HAP-1 (cell line): Measurements from ENCODE around the gene TBATA.

Source experiments
- DNase-seq, 2 experiments: peaks; one replicate each; pipeline ENCODE4 v3.0.0-alpha.2; 2016 to 2020; ENCODE audit warnings: low spot score in 2 of 2
- H3K27me3 ChIP-seq: fragments of 250-450 bp; sonication (Bioruptor Pico); 2 replicates; pipeline ENCODE4 v1.5.1; 2020; ENCODE audit warnings: low read depth, mild to moderate bottlenecking, moderate library complexity
- H3K36me3 ChIP-seq: fragments of 250-450 bp; sonication (Bioruptor Pico); replicated peaks from 2 replicates; pipeline ENCODE4 v1.5.1; 2020; ENCODE audit warnings: mild to moderate bottlenecking
- H3K4me1 ChIP-seq: fragments of 250-450 bp; sonication (Bioruptor Pico); 2 replicates; pipeline ENCODE4 v1.5.1; 2020; ENCODE audit warnings: mild to moderate bottlenecking
- H3K4me3 ChIP-seq: fragments of 250-450 bp; sonication (Bioruptor Pico); 2 replicates; pipeline ENCODE4 v1.5.1; 2020; ENCODE audit warnings: mild to moderate bottlenecking, moderate library complexity
- H3K9me3 ChIP-seq: fragments of 250-450 bp; sonication (Bioruptor Pico); 2 replicates; pipeline ENCODE4 v1.5.1; 2020; ENCODE audit warnings: mild to moderate bottlenecking, moderate library complexity
- in situ Hi-C: fragments of 300-500 bp; cut with MboI; formaldehyde crosslinking; loops from 3 replicates; pipeline ENCODE4 v1.14.3; 2020; ENCODE audit warnings: low sequenced_read_pairs, inconsistent platforms, mixed read lengths

The TBATA gene

GRCh38 chr10:70757856-70758255, 27.3 kb downstream of the TBATA start:
- H3K27me3 ChIP-seq: no peaks in the 10 kb centered on the region
- no peaks in the 10 kb centered on the region for H3K4me1 ChIP-seq
- in situ Hi-C loops: no loop called here
- no peaks in the 10 kb centered on the region for H3K9me3 ChIP-seq
- no peaks in the 10 kb centered on the region for H3K36me3 ChIP-seq
- H3K4me3 ChIP-seq: no peak overlapping the region
- no peak for DNase-seq

DNA sequence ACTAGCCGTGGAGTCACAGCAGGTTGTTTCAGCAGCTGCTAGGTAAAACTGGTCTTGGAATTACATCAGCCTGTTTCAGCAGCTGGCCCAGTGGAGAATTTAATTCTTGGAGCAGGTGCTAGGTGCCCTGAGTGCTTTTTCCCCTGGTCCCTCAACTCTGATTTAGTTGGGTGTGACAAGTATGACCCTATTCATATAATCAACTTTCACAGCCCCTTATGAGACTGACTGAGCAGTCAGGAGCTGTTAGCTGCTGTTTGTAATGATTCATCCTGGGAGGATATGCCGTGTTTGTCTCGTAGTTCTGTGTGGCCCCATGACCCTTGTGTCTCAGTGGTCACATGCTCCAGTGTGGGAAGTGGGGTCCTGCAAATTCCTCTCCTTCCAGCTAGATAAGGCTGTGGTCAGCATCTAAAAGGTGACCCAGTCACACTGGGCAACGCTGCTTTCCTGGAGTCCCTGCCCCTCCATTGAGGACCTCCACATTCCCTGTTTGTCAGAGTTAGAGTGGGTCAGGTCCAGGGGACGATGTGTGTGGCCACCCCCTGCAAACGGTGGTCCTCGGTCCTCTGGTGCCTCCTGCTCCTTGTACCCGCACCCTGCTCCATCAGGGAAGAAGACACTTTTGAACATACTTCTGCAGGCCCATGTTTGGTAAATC, 28.3 kb downstream of the TBATA start:
- Histone ChIP-seq H3K9me3 (no peaks in the 10 kb centered on the region), H3K36me3 (no peaks in the 10 kb centered on the region), H3K4me1 (no peaks in the 10 kb centered on the region), H3K4me3 (no peak overlapping the region), H3K27me3 (no peaks in the 10 kb centered on the region)
- no peak for DNase-seq
- in situ Hi-C loops: no loop called here

DNA sequence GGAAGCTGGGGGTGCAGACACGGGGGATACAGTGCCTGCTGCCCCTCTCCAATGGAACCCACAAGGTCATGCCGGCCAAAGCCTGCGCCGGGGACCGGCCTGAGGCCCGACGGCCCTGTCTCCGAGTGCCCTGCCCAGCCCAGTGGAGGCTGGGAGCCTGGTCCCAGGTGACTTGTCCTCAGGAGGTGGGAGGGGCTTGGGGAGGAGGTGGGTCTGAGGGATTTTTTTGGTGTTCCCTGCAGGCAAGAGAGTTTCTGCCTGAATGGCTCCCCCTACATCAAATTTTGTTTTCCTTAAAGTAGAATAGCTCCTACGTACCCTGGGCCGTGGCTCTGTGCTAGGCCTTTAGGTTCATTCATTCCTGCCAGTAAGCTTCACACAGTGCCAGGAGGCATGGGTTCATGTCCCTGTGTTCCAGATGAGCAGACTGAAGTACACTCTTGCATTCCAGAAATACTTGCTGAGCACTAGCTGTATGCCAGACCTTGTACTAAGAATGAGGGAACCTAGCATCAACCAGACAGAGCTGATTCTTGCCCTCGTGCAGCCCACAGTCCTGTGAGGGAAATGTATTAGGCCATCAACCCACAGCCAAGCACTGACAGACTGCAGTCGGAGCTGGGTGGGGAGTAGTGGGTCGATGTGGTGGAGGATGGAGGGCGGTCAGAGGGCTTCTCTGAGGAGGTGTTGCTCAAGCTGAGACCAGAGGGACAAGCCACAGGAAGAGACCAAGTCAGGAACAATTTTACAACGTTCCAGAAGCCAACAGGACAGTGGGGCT, 31.1 kb downstream of the TBATA start:
- Histone ChIP-seq H3K4me1 (no peaks in the 10 kb centered on the region), H3K9me3 (no peaks in the 10 kb centered on the region), H3K27me3 (no peaks in the 10 kb centered on the region), H3K4me3 (no peak overlapping the region), H3K36me3 (no peaks in the 10 kb centered on the region)
- in situ Hi-C loops: no loop called here
- DNase-seq: no peak

- Histone ChIP-seq H3K27me3 (no peaks in the 10 kb centered on the region), H3K4me3 (no peak overlapping the region), H3K9me3 (no peaks in the 10 kb centered on the region), H3K36me3 (no peaks in the 10 kb centered on the region), H3K4me1 (no peaks in the 10 kb centered on the region)
- in situ Hi-C loops: no loop called here
- no peak for DNase-seq
Observed at GRCh38 chr10:70753026-70753663, 32.0 kb downstream of the TBATA start.

DNA sequence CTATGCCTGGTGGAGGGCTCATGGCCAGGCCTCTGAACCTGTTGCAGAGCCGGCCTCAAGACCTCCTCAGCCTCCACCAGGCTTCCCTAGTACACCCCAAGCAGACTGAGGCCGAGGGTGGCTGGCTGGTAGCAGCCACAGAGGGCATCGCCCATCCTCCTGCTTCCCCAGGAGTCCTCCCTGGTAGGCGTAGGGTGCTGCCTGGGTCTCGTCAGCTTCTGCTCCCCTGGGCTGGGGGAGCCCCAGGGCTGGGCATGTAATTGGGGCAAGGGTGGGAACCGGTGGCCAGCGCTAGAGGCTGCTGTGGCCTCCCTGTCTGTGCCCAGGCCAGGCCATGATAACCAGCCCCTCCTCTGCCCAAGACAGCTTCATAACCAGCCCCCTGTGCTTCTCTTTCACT, 32.6 kb downstream of the TBATA start:
- no peak overlapping the region for H3K4me3 ChIP-seq
- H3K27me3 ChIP-seq: no peaks in the 10 kb centered on the region
- in situ Hi-C loops: no loop called here
- DNase-seq: no peak
- no peaks in the 10 kb centered on the region for H3K36me3 ChIP-seq
- H3K9me3 ChIP-seq: no peaks in the 10 kb centered on the region
- H3K4me1 ChIP-seq: no peaks in the 10 kb centered on the region

DNA sequence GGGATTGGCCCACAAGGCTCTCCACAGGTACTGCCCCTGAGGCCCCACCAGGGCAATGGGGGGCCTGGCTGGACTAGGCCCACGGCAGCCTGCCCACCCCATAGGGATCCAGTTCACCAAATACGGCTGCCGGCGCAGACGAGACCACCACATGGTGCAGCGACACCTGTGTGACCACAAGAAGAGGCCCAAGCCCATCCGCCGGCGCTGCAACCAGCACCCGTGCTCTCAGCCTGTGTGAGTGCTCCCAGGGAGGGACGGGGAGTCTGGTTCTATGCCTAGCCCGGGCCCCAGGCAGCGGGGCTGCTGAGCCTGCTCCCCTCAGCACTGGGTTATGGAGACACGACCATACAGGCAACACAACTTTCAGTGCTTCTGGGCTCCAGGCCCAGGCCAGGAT, 33.2 kb downstream of the TBATA start:
- H3K9me3 ChIP-seq: no peaks in the 10 kb centered on the region
- no peak overlapping the region for H3K4me3 ChIP-seq
- H3K4me1 ChIP-seq: no peaks in the 10 kb centered on the region
- in situ Hi-C loops: no loop called here
- no peaks in the 10 kb centered on the region for H3K36me3 ChIP-seq
- H3K27me3 ChIP-seq: no peaks in the 10 kb centered on the region
- DNase-seq: no peak

DNA sequence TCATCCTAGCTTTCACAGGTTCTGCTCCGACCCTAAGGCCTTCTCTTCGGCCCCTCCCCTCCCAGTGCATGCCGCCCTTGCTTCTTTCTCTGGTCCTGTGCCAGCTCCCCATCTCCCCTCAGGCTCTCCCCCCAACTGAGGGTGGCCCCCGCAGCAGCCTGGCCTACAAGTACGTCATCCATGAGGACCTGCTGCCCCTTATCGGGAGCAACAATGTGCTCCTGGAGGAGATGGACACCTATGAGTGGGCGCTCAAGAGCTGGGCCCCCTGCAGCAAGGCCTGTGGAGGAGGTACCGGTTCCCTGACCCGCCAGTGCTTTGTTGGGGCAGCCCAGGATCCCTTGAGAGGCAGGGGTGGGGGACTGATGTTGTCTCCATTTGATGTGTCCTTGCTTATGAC, 33.8 kb downstream of the TBATA start:
- H3K4me3 ChIP-seq: no peak overlapping the region
- in situ Hi-C loops: no loop called here
- H3K27me3 ChIP-seq: no peaks in the 10 kb centered on the region
- DNase-seq: no peak
- no peaks in the 10 kb centered on the region for H3K4me1 ChIP-seq
- no peaks in the 10 kb centered on the region for H3K9me3 ChIP-seq
- no peaks in the 10 kb centered on the region for H3K36me3 ChIP-seq

GRCh38 chr10:70750156-70750703, 34.9 kb downstream of the TBATA start:
- in situ Hi-C loops: no loop called here
- Histone ChIP-seq H3K36me3 (no peaks in the 10 kb centered on the region), H3K4me1 (no peaks in the 10 kb centered on the region)

GRCh38 chr10:70749756-70750155, 35.4 kb downstream of the TBATA start:
- in situ Hi-C loops: no loop called here

More at GRCh38 chr10:70750156-70750703, 34.9 kb downstream of the TBATA start:
- Histone ChIP-seq H3K4me3 (no peak overlapping the region), H3K9me3 (no peaks in the 10 kb centered on the region), H3K27me3 (no peaks in the 10 kb centered on the region)
- no peak for DNase-seq

GRCh38 chr10:70748801-70749573, 36.2 kb downstream of the TBATA start:
- no peaks in the 10 kb centered on the region for H3K4me1 ChIP-seq
- no peaks in the 10 kb centered on the region for H3K9me3 ChIP-seq
- H3K27me3 ChIP-seq: no peaks in the 10 kb centered on the region
- in situ Hi-C loops: no loop called here
- no peak overlapping the region for H3K4me3 ChIP-seq
- no peak for DNase-seq
- H3K36me3 ChIP-seq: no peaks in the 10 kb centered on the region

More at GRCh38 chr10:70749756-70750155, 35.4 kb downstream of the TBATA start:
- Histone ChIP-seq H3K9me3 (no peaks in the 10 kb centered on the region), H3K27me3 (no peaks in the 10 kb centered on the region), H3K4me3 (no peak overlapping the region), H3K36me3 (no peaks in the 10 kb centered on the region), H3K4me1 (no peaks in the 10 kb centered on the region)
- DNase-seq: no peak

GRCh38 chr10:70748305-70748704, 36.9 kb downstream of the TBATA start:
- Histone ChIP-seq H3K9me3 (no peaks in the 10 kb centered on the region), H3K27me3 (no peaks in the 10 kb centered on the region), H3K36me3 (no peaks in the 10 kb centered on the region), H3K4me3 (no peak overlapping the region), H3K4me1 (no peaks in the 10 kb centered on the region)
- DNase-seq: no peak
- in situ Hi-C loops: no loop called here

GRCh38 chr10:70747192-70747965, 37.8 kb downstream of the TBATA start:
- no peaks in the 10 kb centered on the region for H3K36me3 ChIP-seq
- in situ Hi-C loops: no loop called here

GRCh38 chr10:70745555-70745954, 39.6 kb downstream of the TBATA start:
- Histone ChIP-seq H3K36me3 (no peaks in the 10 kb centered on the region), H3K9me3 (no peaks in the 10 kb centered on the region), H3K4me3 (no peak overlapping the region), H3K4me1 (no peaks in the 10 kb centered on the region), H3K27me3 (no peaks in the 10 kb centered on the region)
- no peak for DNase-seq
- in situ Hi-C loops: no loop called here

More at GRCh38 chr10:70747192-70747965, 37.8 kb downstream of the TBATA start:
- Histone ChIP-seq H3K9me3 (no peaks in the 10 kb centered on the region), H3K4me3 (no peak overlapping the region), H3K27me3 (no peaks in the 10 kb centered on the region), H3K4me1 (no peaks in the 10 kb centered on the region)
- DNase-seq: no peak
